HG02759 (cell line): ENCODE results near the gene PPP1R15A.
A peak's percentile ranks its signal among the peaks of the same experiment; 100 is the strongest.
"Not testable (repeated sequence)": the region's sequence is repeated elsewhere in the genome, so short reads cannot be mapped to it uniquely, and the experiment has no call there.

Source experiments
- ATAC-seq: cut with Tn5 transposase; IDR thresholded peaks from one replicate; pipeline ENCODE4 v1.9.1; 2021; ENCODE audit warnings: mild to moderate bottlenecking, moderate library complexity; ENCODE audit not compliant: unreplicated experiment

Gene PPP1R15A

DNA sequence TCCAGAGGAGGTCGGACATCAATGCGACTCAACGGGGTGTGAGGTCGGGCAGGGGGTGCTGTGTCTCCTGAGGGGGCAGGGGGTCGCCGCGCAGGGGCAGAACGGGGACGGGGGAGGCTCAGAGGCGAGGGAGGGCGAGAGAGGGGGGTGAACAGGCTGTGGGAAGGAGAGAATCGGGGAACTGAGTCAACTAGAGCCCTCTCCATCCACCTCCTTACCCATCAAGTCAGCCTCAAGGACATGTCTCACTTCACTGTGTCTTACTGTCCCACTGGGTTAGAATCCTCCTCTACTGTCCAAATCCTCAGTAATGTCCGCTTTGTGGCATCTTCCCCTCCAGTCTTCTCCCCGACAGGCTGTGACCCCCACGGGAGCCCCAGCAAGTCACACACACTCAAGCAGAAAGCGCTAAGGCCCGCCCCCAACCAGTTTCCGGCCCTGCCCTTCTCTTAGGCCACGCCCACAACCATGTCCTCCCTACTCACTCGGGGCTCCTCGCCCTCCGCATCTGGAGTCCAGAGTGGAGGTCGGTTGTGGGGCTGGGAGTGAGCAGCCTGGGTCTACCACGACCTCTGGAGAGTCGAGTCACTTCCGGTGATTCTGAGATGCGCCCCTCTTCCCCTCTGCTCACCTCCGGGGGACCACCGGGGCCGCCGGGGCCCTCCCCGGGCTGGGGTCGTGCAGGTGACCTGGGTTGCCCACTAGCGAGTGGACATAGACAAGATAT is 13.1 kb upstream of the PPP1R15A start:
- ATAC-seq, result peak; percentile 70

- ATAC-seq, result no peak
Observed at GRCh38 chr19:48859711-48860572, 12.3 kb upstream of the PPP1R15A start.

DNA sequence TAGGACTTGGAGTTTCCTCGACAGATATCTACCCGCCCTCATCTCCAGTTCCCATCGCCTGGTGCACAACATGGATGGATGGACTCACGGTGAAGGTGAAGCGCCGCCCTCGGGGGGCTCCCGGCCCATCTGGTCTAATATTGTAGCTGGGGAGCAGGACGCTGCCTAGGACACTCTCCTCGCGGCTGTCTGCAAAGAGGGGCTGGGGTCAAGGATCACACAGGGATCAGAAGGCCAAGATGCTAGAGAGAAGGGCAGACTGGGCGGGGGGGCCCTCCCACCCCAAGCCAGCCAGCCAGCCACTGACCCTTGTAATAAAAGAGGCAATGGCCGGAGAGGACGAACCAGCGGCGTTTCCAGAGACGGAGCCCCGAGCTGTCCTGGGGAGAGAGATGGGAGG is 10.9 kb upstream of the PPP1R15A start:
- ATAC-seq, result no peak

GRCh38 chr19:48862827-48863226 is 9.4 kb upstream of the PPP1R15A start:
- ATAC-seq, result no peak

- ATAC-seq, result no peak
Observed at GRCh38 chr19:48866692-48867091, 5.5 kb upstream of the PPP1R15A start.

DNA sequence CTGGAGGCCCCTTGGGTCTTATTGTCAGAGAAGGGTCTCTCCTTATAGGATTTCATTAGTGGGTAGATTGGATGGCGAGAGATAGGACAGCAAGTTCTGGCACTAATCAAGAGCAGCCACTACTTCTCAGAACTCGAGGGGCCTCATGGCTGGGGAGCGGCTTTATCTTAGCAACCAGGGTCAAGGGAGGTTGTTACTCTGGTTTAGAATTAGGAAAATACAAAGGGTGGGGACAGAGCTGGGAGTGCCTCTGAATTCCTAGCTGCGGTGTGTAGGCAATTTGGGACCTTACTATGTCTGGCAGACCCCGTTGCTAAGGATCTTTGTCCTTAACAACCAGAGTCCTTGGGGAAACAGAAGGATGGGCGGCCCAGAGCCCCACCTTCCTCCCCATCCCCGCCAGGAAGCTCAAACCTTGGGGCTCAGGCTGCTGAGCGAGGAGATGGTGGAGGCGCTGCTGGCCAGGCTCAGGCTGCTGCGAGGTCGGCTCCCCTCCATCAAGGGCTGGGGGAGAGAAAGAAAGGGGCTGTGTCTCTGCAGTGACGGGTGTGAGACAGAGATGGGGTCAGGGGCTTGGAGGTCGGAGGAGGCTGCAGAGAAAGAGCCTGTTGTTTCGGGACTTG is 5.0 kb upstream of the PPP1R15A start:
- ATAC-seq, result no peak

DNA sequence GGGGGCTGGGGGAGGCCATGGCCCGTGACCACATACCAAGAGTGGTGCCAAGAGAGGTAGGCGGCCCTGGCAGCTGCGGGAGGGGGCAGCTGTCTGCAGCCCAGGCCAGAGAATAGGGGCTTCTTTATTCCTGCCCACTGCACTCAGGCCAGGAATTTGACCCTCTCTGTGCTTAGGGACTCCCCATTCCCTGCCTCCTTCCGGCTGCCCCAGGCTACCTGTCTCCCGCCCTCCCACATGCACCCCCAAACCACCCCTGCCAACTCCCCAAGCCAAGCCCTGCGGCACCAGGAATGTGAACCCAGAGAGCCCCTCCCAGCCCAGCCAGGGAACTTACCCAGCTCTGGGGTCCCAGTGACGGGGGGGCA is 4.5 kb upstream of the PPP1R15A start:
- ATAC-seq, result no peak

DNA sequence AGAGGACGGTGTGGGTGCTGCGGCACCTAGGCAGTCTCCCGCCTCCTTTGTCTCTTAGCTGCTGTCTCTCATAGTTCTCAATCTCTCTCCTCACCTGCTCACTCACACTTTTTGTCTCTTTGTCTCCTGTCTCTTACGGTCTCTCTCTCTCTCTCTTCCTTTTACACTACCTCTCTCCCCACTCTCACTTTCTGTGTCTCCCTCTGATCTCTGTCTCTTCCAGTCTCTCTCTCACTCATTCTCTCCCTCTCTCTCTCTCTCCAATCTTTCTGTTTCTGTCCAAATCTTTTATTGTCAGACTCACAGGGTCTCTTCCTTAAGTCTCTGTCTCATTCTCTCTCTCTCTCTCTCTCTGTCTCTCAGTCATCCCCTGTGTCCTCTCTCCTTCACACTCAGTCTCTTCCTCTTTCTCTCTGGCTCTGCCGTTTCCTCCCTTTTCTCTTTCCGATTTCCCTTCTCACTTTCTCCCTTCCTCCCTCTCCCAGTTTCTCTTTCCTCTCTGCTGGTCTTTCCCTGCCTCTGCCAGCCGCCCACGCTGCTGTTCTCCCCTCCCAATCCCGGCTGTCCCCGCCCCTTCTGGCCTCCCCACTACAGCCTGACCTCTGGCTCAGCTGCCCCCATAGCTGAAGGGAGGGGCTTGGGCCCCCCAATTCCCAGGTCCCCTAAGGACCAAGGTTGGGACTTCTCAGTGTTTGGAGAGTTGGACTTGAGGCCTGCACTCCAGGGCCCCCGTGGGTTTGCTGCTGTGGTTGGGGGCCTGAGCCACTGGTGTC is 3.9 kb upstream of the PPP1R15A start, which contains the start of gene PLEKHA4:
Gene PLEKHA4, minus strand, starts transcription at position 504 of the 773 bp plus-strand sequence. CDS start 997 bp downstream, outside the sequence.
- no peak for ATAC-seq

GRCh38 chr19:48870048-48870447 is 2.2 kb upstream of the PPP1R15A start:
- no peak for ATAC-seq

DNA sequence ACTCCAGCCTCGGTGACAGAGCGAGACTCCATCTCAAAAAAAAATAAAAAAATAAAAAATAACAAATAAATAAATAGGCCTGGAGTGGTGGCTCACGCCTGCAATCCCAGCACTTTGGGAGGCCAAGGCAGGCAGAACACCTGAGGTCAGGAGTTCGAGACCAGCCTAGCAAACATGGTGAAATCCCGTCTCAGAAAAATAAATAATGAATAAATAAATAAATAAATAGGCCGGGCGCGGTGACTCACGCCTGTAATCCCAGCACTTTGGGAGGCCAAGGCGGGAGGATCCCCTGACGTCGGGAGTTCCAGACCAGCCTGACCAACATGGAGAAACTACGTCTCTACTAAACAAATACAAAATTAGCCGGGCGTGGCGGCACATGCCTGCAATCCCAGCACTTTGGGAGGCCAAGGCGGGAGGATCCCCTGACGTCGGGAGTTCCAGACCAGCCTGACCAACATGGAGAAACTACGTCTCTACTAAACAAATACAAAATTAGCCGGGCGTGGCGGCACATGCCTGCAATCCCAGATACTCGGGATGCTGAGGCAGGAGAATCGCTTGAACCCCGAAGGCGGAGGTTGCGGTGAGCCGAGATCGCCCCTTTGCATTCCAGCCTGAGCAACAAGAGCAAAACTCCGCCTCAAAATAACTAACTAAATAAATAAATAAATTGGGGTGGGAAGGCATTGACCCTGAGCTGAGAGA is 595 bp upstream of the PPP1R15A start:
- ATAC-seq, result not testable (repeated sequence)

- ATAC-seq, result peak; percentile 28
Observed at GRCh38 chr19:48872884-48873475, 759 bp downstream of the PPP1R15A start.

DNA sequence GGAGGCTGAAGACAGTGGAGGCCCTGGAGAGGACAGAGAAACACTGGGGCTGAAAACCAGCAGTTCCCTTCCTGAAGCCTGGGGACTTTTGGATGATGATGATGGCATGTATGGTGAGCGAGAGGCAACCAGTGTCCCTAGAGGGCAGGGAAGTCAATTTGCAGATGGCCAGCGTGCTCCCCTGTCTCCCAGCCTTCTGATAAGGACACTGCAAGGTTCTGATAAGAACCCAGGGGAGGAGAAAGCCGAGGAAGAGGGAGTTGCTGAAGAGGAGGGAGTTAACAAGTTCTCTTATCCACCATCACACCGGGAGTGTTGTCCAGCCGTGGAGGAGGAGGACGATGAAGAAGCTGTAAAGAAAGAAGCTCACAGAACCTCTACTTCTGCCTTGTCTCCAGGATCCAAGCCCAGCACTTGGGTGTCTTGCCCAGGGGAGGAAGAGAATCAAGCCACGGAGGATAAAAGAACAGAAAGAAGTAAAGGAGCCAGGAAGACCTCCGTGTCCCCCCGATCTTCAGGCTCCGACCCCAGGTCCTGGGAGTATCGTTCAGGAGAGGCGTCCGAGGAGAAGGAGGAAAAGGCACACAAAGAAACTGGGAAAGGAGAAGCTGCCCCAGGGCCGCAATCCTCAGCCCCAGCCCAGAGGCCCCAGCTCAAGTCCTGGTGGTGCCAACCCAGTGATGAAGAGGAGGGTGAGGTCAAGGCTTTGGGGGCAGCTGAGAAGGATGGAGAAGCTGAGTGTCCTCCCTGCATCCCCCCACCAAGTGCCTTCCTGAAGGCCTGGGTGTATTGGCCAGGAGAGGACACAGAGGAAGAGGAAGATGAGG is 1.5 kb downstream of the PPP1R15A start:
- no peak for ATAC-seq

DNA sequence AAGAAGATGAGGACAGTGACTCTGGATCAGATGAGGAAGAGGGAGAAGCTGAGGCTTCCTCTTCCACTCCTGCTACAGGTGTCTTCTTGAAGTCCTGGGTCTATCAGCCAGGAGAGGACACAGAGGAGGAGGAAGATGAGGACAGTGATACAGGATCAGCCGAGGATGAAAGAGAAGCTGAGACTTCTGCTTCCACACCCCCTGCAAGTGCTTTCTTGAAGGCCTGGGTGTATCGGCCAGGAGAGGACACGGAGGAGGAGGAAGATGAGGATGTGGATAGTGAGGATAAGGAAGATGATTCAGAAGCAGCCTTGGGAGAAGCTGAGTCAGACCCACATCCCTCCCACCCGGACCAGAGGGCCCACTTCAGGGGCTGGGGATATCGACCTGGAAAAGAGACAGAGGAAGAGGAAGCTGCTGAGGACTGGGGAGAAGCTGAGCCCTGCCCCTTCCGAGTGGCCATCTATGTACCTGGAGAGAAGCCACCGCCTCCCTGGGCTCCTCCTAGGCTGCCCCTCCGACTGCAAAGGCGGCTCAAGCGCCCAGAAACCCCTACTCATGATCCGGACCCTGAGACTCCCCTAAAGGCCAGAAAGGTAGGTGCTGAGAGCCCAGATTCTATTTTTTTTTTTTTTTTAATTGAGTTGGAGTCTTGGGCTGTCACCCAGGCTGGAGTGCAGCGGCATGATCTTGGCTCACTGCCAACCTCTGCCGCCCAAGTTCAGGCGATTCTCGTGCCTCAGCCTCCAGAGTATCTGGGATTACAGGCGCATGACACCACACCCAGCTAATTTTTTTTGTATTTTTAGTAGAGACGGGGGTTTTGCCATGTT is 2.3 kb downstream of the PPP1R15A start:
- ATAC-seq, result peak; percentile 1

DNA sequence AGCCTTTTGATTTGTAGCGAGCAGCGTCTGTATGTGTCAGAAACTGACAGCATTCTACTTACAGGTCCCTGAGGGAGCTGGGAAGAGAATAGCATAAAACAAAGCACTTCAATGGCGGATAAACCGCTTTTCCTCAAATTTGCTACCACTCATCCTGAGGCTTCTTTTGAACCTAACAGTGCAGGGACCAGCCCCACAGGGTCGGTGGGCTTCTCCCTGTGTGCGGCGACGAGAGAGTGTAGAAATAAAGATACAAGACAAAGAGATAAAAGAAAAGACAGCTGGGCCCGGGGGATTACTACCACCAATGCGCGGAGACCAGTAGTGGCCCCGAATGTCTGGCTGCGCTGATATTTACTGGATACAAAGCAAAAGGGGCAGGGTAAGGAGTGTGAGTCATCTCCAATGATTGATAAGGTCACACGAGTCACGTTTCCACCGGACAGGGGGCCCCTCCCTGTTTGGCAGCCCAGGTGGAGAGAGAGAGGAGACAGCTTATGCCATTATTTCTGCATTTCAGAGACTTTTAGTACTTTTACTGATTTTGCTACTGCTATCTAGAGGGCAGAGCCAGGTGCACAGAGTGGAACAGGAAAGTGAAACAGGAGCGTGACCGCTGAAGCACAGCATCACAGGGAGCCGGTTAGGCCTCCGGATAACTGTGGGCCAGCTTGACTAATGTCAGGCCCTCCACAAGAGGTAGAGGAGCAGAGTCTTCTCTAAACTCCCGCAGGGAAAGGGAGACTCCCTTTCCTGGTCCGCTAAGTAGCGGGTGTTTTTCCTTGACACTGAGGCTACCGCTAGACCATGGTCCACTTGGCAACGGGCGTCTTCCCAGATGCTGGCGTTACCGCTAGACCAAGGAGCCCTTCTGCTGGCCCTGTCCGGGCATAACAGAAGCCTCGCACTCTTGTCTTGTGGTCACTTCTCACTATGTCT is 4.1 kb downstream of the PPP1R15A start:
- not testable (repeated sequence) for ATAC-seq

GRCh38 chr19:48877855-48878195 is 5.6 kb downstream of the PPP1R15A start:
- ATAC-seq, result no peak

DNA sequence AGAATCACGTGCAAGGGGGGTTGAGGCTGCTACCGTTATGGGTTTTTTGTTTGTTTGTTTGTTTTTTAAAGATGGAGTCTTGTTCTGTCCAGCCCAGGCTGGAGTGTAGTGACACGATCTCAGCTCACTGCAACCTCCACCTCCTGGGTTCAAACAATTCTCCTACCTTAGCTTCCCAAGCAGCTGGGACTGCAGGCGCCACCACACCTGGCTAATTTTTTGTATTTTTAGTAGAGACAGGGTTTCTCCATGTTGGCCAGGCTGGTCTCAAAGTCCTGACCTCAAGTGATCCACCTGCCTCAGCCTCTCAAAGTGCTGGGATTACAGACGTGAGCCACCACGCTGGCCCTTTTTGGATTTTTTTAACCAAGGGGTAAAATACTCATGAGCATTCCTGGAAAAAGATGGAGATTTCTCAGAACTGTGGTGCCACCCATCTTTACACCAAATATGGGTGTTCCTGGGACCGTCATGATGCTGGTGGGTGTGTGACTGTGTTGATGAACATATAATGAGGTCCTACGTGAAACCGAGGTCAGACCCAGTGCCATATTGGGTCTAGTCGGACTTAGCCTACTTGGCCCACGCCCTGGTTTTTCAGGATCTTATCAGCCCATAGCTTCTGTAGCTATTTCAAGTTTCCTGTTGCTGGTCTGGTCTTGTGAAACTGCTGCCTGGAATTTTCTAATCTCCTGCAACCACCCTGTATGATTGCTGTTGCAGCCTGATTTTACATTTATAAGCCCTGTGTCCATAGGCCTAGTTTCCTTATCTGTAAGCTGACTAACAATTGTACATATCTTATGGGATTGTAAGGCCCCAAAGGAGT is 6.2 kb downstream of the PPP1R15A start:
- no peak for ATAC-seq
